HepG2 (cell line): ENCODE results near the gene CTDSP1. TPM values are rescaled to one million over a fixed set of nuclear protein-coding genes. Genes with fewer than 3 reads are reported as not detected.

ENCODE experiments used
- AHDC1 ChIP-seq: sonication (generic); formaldehyde crosslinking; IDR thresholded peaks from 2 replicates; pipeline ENCODE4 v1.5.1; 2020; ENCODE audit warnings: mild to moderate bottlenecking, missing genetic modification reagents, borderline replicate concordance
- CERS6 ChIP-seq: sonication (generic); formaldehyde crosslinking; IDR thresholded peaks from 2 replicates; pipeline ENCODE4 v1.5.0; 2020; ENCODE audit warnings: missing genetic modification reagents
- EHMT2 ChIP-seq: fragments of 200-600 bp; sonication (generic); IDR thresholded peaks from 2 replicates; pipeline ENCODE4 v1.7.0; 2017; ENCODE audit warnings: antibody characterized with exemption, low read depth, low read length, borderline replicate concordance
- JUND ChIP-seq: sonication (generic); formaldehyde crosslinking; IDR thresholded peaks from 2 replicates; pipeline ENCODE4 v1.8.0; 2022; ENCODE audit warnings: mild to moderate bottlenecking, missing genetic modification reagents
- KLF15 ChIP-seq: sonication (generic); formaldehyde crosslinking; IDR thresholded peaks from 2 replicates; pipeline ENCODE4 v1.8.1; 2023; ENCODE audit warnings: borderline replicate concordance, mild to moderate bottlenecking, inconsistent platforms, missing genetic modification reagents, mixed read lengths
- SNAPC5 ChIP-seq: sonication (generic); formaldehyde crosslinking; IDR thresholded peaks from 2 replicates; pipeline ENCODE4 v1.8.1; 2023; ENCODE audit warnings: mild to moderate bottlenecking, missing genetic modification reagents, borderline replicate concordance
- ZBTB21 ChIP-seq: sonication (generic); formaldehyde crosslinking; IDR thresholded peaks from 2 replicates; pipeline ENCODE4 v1.4.0; 2020; ENCODE audit warnings: missing genetic modification reagents
- ZNF12 ChIP-seq: sonication (generic); formaldehyde crosslinking; IDR thresholded peaks from 2 replicates; pipeline ENCODE4 v1.5.0; 2020; ENCODE audit warnings: missing genetic modification reagents
- ZNF274 ChIP-seq: sonication (generic); formaldehyde crosslinking; IDR thresholded peaks from 2 replicates; pipeline ENCODE4 v1.5.1; 2020; ENCODE audit warnings: mild to moderate bottlenecking, missing genetic modification reagents
- ZNF350 ChIP-seq: sonication (generic); formaldehyde crosslinking; IDR thresholded peaks from 2 replicates; pipeline ENCODE4 v1.4.0; 2020; ENCODE audit warnings: mild to moderate bottlenecking, low read depth, missing genetic modification reagents, borderline replicate concordance
- polyA plus RNA-seq, 8 experiments: library from polyadenylated mRNA; depleted of rRNA in 3 of 8; stranded (reverse) in 7 of 8; unstranded in 1 of 8; fragments of >200 nt; fragmentation: Illumina TruSeq in 4 of 8; extraction: Trizol in 4 of 8; gene quantifications; 2 replicates each; pipeline versions ENCODE4 v1.2.1 to v1.2.3, GENCODE V29; 2011 to 2016; ENCODE audit warnings: low read depth in 4 of 8, missing spikeins in 1 of 8, mixed read lengths in 1 of 8; ENCODE audit not compliant: insufficient read depth in 1 of 8
- total RNA-seq, 5 experiments: library from RNA; depleted of rRNA; stranded (reverse); fragments of >200 nt; fragmentation: Illumina TruSeq; extraction: Trizol; gene quantifications; 2 replicates each; pipeline ENCODE4 v1.2.3, GENCODE V29; 2016; ENCODE audit warnings: low read depth in 1 of 5
- TF ChIP-seq, protein P1 (sequence below), 2 experiments: fragments of 450-650 bp in 1 of 2; sonication (generic) in 1 of 2; formaldehyde crosslinking in 1 of 2; IDR thresholded peaks; 2 replicates each; pipeline versions ENCODE4 v1.6.1 to v1.8.0; 2016 to 2022; ENCODE audit warnings: antibody characterized with exemption in 1 of 2, mild to moderate bottlenecking in 1 of 2, missing genetic modification reagents in 1 of 2

The CTDSP1 gene
- total and polyA plus RNA-seq, 2 of the 13 experiments (the other 11 are each of a cell fraction or from before 2014, with no cell fraction given) = 91.0 to 268 TPM

DNA sequence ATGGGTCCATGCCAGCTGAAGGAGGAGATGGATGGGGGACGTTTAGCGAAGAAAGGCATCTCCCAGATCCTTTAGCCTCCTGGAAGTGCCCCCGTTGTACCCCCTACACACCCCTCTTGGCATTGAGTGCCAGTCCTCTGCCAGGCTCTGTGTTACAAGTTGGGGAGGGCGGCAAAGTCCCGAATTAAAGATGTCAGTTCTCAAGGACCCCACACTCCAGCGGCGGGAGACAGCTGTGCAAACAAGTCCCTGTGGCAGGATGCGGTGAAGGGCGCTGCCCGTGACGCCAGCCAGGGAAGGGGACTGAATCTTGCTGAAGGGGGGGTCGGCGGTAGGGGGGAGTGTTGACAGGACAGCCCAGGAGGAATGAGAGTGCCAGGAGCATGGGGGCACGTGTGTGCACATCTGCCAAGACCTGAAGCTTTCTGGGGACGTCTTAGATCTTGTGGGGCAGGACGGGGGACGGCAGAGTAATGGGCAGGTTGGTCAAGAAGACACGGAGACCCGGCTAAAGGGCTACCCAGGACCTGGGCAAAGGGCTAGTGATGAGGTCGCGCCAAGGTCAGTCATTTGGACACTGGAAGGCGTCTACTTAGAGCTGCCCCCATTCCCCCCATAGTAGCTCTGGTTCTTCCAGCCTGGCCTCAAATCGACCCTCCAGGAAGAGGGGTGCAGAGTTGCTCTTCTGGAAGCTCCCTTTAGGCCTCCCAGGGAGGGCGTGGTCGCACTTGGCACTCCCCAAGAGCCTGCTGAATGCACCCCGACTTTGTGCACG is 2.8 kb upstream of the CTDSP1 start (continued):
- TF ChIP-seq, protein P1, sequence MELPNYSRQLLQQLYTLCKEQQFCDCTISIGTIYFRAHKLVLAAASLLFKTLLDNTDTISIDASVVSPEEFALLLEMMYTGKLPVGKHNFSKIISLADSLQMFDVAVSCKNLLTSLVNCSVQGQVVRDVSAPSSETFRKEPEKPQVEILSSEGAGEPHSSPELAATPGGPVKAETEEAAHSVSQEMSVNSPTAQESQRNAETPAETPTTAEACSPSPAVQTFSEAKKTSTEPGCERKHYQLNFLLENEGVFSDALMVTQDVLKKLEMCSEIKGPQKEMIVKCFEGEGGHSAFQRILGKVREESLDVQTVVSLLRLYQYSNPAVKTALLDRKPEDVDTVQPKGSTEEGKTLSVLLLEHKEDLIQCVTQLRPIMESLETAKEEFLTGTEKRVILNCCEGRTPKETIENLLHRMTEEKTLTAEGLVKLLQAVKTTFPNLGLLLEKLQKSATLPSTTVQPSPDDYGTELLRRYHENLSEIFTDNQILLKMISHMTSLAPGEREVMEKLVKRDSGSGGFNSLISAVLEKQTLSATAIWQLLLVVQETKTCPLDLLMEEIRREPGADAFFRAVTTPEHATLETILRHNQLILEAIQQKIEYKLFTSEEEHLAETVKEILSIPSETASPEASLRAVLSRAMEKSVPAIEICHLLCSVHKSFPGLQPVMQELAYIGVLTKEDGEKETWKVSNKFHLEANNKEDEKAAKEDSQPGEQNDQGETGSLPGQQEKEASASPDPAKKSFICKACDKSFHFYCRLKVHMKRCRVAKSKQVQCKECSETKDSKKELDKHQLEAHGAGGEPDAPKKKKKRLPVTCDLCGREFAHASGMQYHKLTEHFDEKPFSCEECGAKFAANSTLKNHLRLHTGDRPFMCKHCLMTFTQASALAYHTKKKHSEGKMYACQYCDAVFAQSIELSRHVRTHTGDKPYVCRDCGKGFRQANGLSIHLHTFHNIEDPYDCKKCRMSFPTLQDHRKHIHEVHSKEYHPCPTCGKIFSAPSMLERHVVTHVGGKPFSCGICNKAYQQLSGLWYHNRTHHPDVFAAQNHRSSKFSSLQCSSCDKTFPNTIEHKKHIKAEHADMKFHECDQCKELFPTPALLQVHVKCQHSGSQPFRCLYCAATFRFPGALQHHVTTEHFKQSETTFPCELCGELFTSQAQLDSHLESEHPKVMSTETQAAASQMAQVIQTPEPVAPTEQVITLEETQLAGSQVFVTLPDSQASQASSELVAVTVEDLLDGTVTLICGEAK (IDR thresholded peaks at IDR 0.05) = no peak
- TF ChIP-seq, protein P1 (CRISPR knock-in tag; IDR thresholded peaks at IDR 0.05) = peak; percentile 31; the same call in 1 of the 2 replicates
- peak; percentile 31; the same call in 1 of the 2 replicates for TF ChIP-seq ZNF274 (CRISPR knock-in tag)
- TF ChIP-seq SNAPC5 (CRISPR knock-in tag) = no peak; the same call in 1 of the 2 replicates
- no peak for TF ChIP-seq EHMT2
- TF ChIP-seq ZNF12 (CRISPR knock-in tag) = no peak
- no peak for TF ChIP-seq CERS6 (CRISPR knock-in tag)
- 0 out of 2 replicates have a peak, but pooled peaks have one; percentile 1 for TF ChIP-seq ZNF350
- TF ChIP-seq AHDC1 = peak; percentile 35; the same call in 1 of the 2 replicates
- peak; percentile 5; the same call in 1 of the 2 replicates for TF ChIP-seq JUND (CRISPR knock-in tag)
- TF ChIP-seq KLF15 (CRISPR knock-in tag) = no peak
- 0 out of 2 replicates have a peak, but pooled peaks have one; percentile 44 for TF ChIP-seq ZBTB21 (CRISPR knock-in tag)
